SH-SY5Y (cell line): Measurements from ENCODE around the gene TMEM33.

ENCODE experiments used
- GATA2 ChIP-seq: IDR thresholded peaks from 2 replicates; pipeline ENCODE4 v1.6.1; 2011; ENCODE audit warnings: mild to moderate bottlenecking, low read depth, low read length
- GATA3 ChIP-seq: IDR thresholded peaks from 2 replicates; pipeline ENCODE4 v1.6.1; 2011; ENCODE audit warnings: low read depth, mild to moderate bottlenecking, low read length, moderate library complexity

TMEM33 gene

GRCh38 chr4:41976775-41977516 is 41.7 kb downstream of the TMEM33 start:
- TF ChIP-seq GATA3 (no peak), GATA2 (no peak)

GRCh38 chr4:41977709-41978108 is 42.5 kb downstream of the TMEM33 start:
- TF ChIP-seq GATA2 (no peak), GATA3 (no peak)

- TF ChIP-seq GATA3, result no peak
Observed at GRCh38 chr4:41981456-41981855, 46.2 kb downstream of the TMEM33 start, which contains the start of gene DCAF4L1. Gene DCAF4L1 (plus strand): TSS chr4:41981756. CDS start chr4:41981793, 37 bp downstream.

GRCh38 chr4:41982716-41983115 is 47.5 kb downstream of the TMEM33 start:
- TF ChIP-seq GATA3 (no peak), GATA2 (no peak)

GRCh38 chr4:41985151-41985550 is 49.9 kb downstream of the TMEM33 start:
- TF ChIP-seq GATA3 (no peak), GATA2 (no peak)

- TF ChIP-seq GATA3 (no peak), GATA2 (no peak)
Observed at GRCh38 chr4:41989994-41990364, 54.8 kb downstream of the TMEM33 start.

- TF ChIP-seq GATA2 (no peak), GATA3 (no peak)
Observed at GRCh38 chr4:41990365-41991111, 55.3 kb downstream of the TMEM33 start, which contains the start of gene SLC30A9. Gene SLC30A9 (plus strand): TSS chr4:41990530. CDS start chr4:41990652, 122 bp downstream.

GRCh38 chr4:41991916-41992767 is 56.9 kb downstream of the TMEM33 start:
- no peak for TF ChIP-seq GATA3
- no peak for TF ChIP-seq GATA2

- TF ChIP-seq GATA2 (no peak), GATA3 (no peak)
Observed at GRCh38 chr4:41992967-41993857, 58.0 kb downstream of the TMEM33 start.

GRCh38 chr4:41994461-41994985 is 59.3 kb downstream of the TMEM33 start:
- TF ChIP-seq GATA2 (no peak), GATA3 (no peak)

- TF ChIP-seq GATA2 (no peak), GATA3 (no peak)
Observed at GRCh38 chr4:41998019-41998418, 62.8 kb downstream of the TMEM33 start.

- TF ChIP-seq GATA3 (no peak), GATA2 (no peak)
Observed at GRCh38 chr4:41999321-41999720, 64.1 kb downstream of the TMEM33 start.
